Caco-2 (cell line): ENCODE measurements around the gene ZCCHC9. TPM values are rescaled to one million over a fixed set of nuclear protein-coding genes. Genes with fewer than 3 reads are reported as not detected.

ENCODE experiments used
- BruUV-seq: library from RNA; stranded (reverse); fragments of 400-500 nt; replicated peaks from 2 replicates; lab custom pipeline; 2021; lab: Mats Ljungman, UMichigan
- CTCF ChIA-PET: fragments of 300-600 bp; sonication (Branson Sonifier 250); formaldehyde crosslinking; loops from one replicate; lab custom pipeline; 2022; ENCODE audit warnings: antibody characterized with exemption; lab: Charles Lee
- POLR2A ChIA-PET: fragments of 300-600 bp; sonication (Branson Sonifier 250); formaldehyde crosslinking; loops from one replicate; lab custom pipeline; 2022; ENCODE audit warnings: antibody characterized with exemption; lab: Charles Lee
- DNase-seq, 2 experiments: peaks; one replicate each; pipeline versions ENCODE4 v3.0.0 to v3.0.0-alpha.2; 2020 to 2022
- H3K27me3 ChIP-seq: replicated peaks from 2 replicates; pipeline ENCODE4 v1.6.0; 2011; ENCODE audit warnings: low read length; ENCODE audit not compliant: control insufficient read depth, insufficient read depth
- H3K36me3 ChIP-seq: 2 replicates; pipeline ENCODE4 v1.5.1; 2011; ENCODE audit warnings: low read length; ENCODE audit not compliant: control insufficient read depth, insufficient read depth
- H3K4me1 ChIP-seq: fragments of 250-450 bp; sonication (Bioruptor Pico); 2 replicates; pipeline ENCODE4 v1.5.1; 2020; ENCODE audit warnings: mild to moderate bottlenecking
- H3K4me3 ChIP-seq: 2 replicates; pipeline ENCODE4 v1.5.1; 2011; ENCODE audit warnings: low read depth, mild to moderate bottlenecking, control low read depth, low read length
- H3K9me3 ChIP-seq: fragments of 250-450 bp; sonication (Bioruptor Pico); 2 replicates; pipeline ENCODE4 v1.5.1; 2020; ENCODE audit warnings: mild to moderate bottlenecking, moderate library complexity
- H3K27ac Mint-ChIP-seq: one replicate; pipeline ENCODE4 v1.8.0; 2022; ENCODE audit warnings: mixed read lengths; ENCODE audit not compliant: unreplicated experiment
- H3K27me3 Mint-ChIP-seq: one replicate; pipeline ENCODE4 v1.8.0; 2022; ENCODE audit warnings: mixed read lengths; ENCODE audit not compliant: insufficient read depth, unreplicated experiment
- H3K36me3 Mint-ChIP-seq: one replicate; pipeline ENCODE4 v1.8.0; 2022; ENCODE audit warnings: mild to moderate bottlenecking, mixed read lengths; ENCODE audit not compliant: insufficient read depth, unreplicated experiment
- H3K4me1 Mint-ChIP-seq: one replicate; pipeline ENCODE4 v1.8.0; 2022; ENCODE audit warnings: low read depth, mixed read lengths; ENCODE audit not compliant: unreplicated experiment
- H3K4me3 Mint-ChIP-seq: one replicate; pipeline ENCODE4 v1.8.0; 2022; ENCODE audit warnings: mild to moderate bottlenecking, moderate library complexity, mixed read lengths; ENCODE audit not compliant: unreplicated experiment
- H3K9me3 Mint-ChIP-seq: one replicate; pipeline ENCODE4 v1.8.0; 2022; ENCODE audit warnings: mixed read lengths; ENCODE audit not compliant: unreplicated experiment
- intact Hi-C: fragments of 100-400 bp; cut with micrococcal nuclease; formaldehyde crosslinking; loops from one replicate; pipeline ENCODE4 v1.10.0; 2022; ENCODE audit not compliant: unreplicated experiment
- total RNA-seq: library from RNA; stranded (reverse); gene quantifications from 2 replicates; pipeline ENCODE4 v1.2.3, GENCODE V29; 2022
- TF ChIP-seq, protein P1 (sequence below), 2 experiments: fragments of 200-600 bp in 1 of 2; IDR thresholded peaks; 1 replicate in 1 of 2; 2 replicates in 1 of 2; pipeline versions ENCODE4 v1.5.1 to v1.8.0; 2011 to 2022; ENCODE audit warnings: antibody characterized with exemption in 1 of 2, control low read depth in 1 of 2, inconsistent platforms in 1 of 2, low read depth in 1 of 2, low read length in 1 of 2, mild to moderate bottlenecking in 1 of 2, moderate library complexity in 1 of 2; ENCODE audit not compliant: insufficient read depth in 1 of 2, severe bottlenecking in 1 of 2, unreplicated experiment in 1 of 2

The ZCCHC9 gene
- total RNA-seq, 1 experiment from 2014 or later, result 82.2 TPM

DNA sequence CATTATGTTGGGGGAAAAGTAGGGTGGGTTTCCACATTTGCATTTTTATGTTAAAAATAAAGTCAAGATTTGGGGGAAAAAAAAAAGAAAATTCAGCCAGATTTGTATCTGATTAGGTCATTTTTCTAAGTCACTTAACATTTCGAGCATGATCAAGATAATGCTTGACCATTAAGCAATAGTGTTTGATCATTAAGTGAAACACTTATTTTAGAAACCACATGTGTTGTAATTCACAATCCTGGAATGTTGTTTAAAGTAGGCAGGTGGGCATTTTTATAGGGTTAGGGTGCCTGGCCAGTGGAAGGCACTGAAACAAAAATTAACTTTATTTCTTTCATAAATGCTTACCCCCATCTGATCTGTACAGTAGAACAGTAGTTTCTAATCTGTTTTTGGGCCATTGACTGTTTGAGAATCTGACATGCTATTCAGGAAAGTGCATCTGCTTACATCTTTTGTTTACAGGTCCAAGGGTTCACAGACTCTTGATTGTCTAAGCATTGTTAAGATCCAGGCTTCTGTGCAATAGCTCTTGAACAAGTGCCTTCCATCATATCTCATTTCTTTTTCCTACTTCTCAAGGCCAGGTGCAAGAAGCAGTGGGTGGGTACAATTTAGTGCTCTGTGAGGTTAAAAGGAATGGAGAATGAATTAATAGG, 9.1 kb downstream of the ZCCHC9 start:
- intact Hi-C loops, result loop anchor here (1.0 kb wide), 1 partner anchor 61 kb away; no protein-coding TSS in a partner anchor
- no peaks in the 10 kb centered on the region for H3K9me3 Mint-ChIP-seq
- ChIA-PET POLR2A (interaction anchor here (0.6 kb wide), 1 partner anchor 656 kb away, joined by 4 read pairs; the partner anchor contains the start of genes DHFR and MSH3), CTCF (interaction anchor here (0.7 kb wide), 1 partner anchor 8 kb away, joined by 3 read pairs; no protein-coding TSS in a partner anchor)
- H3K4me3 Mint-ChIP-seq, result no peak overlapping the region
- no peak overlapping the region for H3K27ac Mint-ChIP-seq
- H3K4me1 Mint-ChIP-seq, result no peaks in the 10 kb centered on the region
- peaks cover 10% of the 10 kb centered on the region for H3K4me1 ChIP-seq
- no peaks in the 10 kb centered on the region for H3K9me3 ChIP-seq
- H3K4me3 ChIP-seq, result no peak overlapping the region
- DNase-seq, result peak in 1 of 2 experiments; percentile 31
- no peaks in the 10 kb centered on the region for H3K27me3 Mint-ChIP-seq
- BruUV-seq, result no TSS peak
- H3K27me3 ChIP-seq, result no peaks in the 10 kb centered on the region
- TF ChIP-seq, protein P1, sequence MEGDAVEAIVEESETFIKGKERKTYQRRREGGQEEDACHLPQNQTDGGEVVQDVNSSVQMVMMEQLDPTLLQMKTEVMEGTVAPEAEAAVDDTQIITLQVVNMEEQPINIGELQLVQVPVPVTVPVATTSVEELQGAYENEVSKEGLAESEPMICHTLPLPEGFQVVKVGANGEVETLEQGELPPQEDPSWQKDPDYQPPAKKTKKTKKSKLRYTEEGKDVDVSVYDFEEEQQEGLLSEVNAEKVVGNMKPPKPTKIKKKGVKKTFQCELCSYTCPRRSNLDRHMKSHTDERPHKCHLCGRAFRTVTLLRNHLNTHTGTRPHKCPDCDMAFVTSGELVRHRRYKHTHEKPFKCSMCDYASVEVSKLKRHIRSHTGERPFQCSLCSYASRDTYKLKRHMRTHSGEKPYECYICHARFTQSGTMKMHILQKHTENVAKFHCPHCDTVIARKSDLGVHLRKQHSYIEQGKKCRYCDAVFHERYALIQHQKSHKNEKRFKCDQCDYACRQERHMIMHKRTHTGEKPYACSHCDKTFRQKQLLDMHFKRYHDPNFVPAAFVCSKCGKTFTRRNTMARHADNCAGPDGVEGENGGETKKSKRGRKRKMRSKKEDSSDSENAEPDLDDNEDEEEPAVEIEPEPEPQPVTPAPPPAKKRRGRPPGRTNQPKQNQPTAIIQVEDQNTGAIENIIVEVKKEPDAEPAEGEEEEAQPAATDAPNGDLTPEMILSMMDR (IDR thresholded peaks at IDR 0.05; ENCODE audit: insufficient read depth in 1 of 2, low read depth in 1 of 2, low read length in 1 of 2, severe bottlenecking in 1 of 2, unreplicated experiment in 1 of 2), result no peak
- peaks cover 4% of the 10 kb centered on the region for H3K36me3 ChIP-seq
- peaks cover 40% of the 10 kb centered on the region for H3K36me3 Mint-ChIP-seq

- Mint-ChIP-seq H3K4me3 (no peak overlapping the region), H3K9me3 (no peaks in the 10 kb centered on the region), H3K36me3 (peaks cover 35% of the 10 kb centered on the region), H3K27me3 (no peaks in the 10 kb centered on the region), H3K4me1 (no peaks in the 10 kb centered on the region), H3K27ac (no peak overlapping the region)
- Histone ChIP-seq H3K27me3 (no peaks in the 10 kb centered on the region), H3K4me3 (no peak overlapping the region), H3K4me1 (peaks cover 10% of the 10 kb centered on the region), H3K36me3 (peaks cover 4% of the 10 kb centered on the region), H3K9me3 (no peaks in the 10 kb centered on the region)
- BruUV-seq, result no TSS peak
- CTCF ChIA-PET, result no interaction called here
- TF ChIP-seq, protein P1 (IDR thresholded peaks at IDR 0.05; ENCODE audit: insufficient read depth in 1 of 2, low read depth in 1 of 2, low read length in 1 of 2, severe bottlenecking in 1 of 2, unreplicated experiment in 1 of 2), result no peak
- intact Hi-C loops, result no loop called here
- POLR2A ChIA-PET, result no interaction called here
- no peak for DNase-seq
Measured at GRCh38 chr5:81313278-81313677, 11.9 kb downstream of the ZCCHC9 start.

DNA sequence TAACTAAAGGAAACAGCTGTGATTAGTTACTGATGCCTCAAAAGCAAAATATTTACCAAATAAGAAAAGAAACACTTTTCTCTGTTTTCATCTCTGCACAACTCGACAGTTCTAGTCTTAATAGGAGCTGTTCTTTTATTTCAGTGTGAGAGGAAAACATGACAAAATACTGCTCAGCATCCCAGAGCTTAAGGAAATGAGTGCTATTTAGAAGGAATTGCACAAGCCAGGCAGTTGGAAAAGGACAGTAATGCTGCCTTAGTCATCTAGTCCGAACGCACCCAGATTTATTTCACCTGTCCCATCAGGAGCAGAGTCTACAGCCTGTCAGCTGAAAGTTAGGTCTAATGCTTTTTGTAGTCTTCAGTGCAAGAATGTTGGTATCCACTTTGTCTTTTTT, 12.3 kb downstream of the ZCCHC9 start:
- Histone ChIP-seq H3K36me3 (peaks cover 4% of the 10 kb centered on the region), H3K4me1 (peaks cover 10% of the 10 kb centered on the region), H3K9me3 (no peaks in the 10 kb centered on the region), H3K27me3 (no peaks in the 10 kb centered on the region), H3K4me3 (no peak overlapping the region)
- BruUV-seq, result no TSS peak
- CTCF ChIA-PET, result no interaction called here
- no peak for DNase-seq
- H3K4me3 Mint-ChIP-seq, result no peak overlapping the region
- H3K9me3 Mint-ChIP-seq, result no peaks in the 10 kb centered on the region
- no peaks in the 10 kb centered on the region for H3K4me1 Mint-ChIP-seq
- H3K36me3 Mint-ChIP-seq, result peaks cover 35% of the 10 kb centered on the region
- TF ChIP-seq, protein P1 (IDR thresholded peaks at IDR 0.05; ENCODE audit: insufficient read depth in 1 of 2, low read depth in 1 of 2, low read length in 1 of 2, severe bottlenecking in 1 of 2, unreplicated experiment in 1 of 2), result no peak
- POLR2A ChIA-PET, result no interaction called here
- no peaks in the 10 kb centered on the region for H3K27me3 Mint-ChIP-seq
- H3K27ac Mint-ChIP-seq, result no peak overlapping the region
- intact Hi-C loops, result no loop called here
